Epithelial cell of esophagus (primary cell): ENCODE data around the gene CD200R1L.
A peak's percentile ranks its signal among the peaks of the same experiment; 100 is the strongest.

Experiments used
- DNase-seq: peaks from one replicate; pipeline ENCODE4 v3.0.0; 2010; ENCODE audit warnings: low read depth
- H3K4me3 ChIP-seq: 2 replicates; pipeline ENCODE4 v1.5.1; 2011; ENCODE audit warnings: mild to moderate bottlenecking, low read length, control low read depth
- TF ChIP-seq, protein P1 (sequence below): IDR thresholded peaks from 2 replicates; pipeline ENCODE4 v1.5.1; 2011; ENCODE audit warnings: low read depth, mild to moderate bottlenecking, low read length, control low read depth, inconsistent platforms; ENCODE audit not compliant: insufficient read depth; ENCODE audit errors: missing control alignments

CD200R1L gene

DNA sequence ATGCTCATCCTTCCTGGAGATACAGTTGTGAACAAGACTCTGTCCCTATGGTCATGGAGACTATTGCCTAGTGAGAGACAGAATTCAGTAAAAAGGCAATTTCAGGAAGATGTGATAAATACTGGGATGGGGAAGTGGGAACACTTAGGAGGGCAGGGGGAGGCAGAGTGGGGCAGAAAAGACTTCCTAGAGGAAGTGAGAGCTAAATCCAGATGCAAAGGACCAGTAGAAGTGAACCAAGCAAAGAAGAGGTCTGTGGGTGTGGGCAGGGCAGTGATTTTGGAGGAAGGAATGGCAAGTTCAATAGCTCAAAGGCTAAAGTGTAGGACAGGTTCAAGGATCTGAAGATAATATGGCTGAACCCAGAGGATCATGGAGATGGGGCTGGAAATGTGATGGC is 68.9 kb downstream of the CD200R1L start:
- H3K4me3 ChIP-seq, result no peak overlapping the region
- TF ChIP-seq, protein P1, sequence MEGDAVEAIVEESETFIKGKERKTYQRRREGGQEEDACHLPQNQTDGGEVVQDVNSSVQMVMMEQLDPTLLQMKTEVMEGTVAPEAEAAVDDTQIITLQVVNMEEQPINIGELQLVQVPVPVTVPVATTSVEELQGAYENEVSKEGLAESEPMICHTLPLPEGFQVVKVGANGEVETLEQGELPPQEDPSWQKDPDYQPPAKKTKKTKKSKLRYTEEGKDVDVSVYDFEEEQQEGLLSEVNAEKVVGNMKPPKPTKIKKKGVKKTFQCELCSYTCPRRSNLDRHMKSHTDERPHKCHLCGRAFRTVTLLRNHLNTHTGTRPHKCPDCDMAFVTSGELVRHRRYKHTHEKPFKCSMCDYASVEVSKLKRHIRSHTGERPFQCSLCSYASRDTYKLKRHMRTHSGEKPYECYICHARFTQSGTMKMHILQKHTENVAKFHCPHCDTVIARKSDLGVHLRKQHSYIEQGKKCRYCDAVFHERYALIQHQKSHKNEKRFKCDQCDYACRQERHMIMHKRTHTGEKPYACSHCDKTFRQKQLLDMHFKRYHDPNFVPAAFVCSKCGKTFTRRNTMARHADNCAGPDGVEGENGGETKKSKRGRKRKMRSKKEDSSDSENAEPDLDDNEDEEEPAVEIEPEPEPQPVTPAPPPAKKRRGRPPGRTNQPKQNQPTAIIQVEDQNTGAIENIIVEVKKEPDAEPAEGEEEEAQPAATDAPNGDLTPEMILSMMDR, result no peak
- no peak for DNase-seq

DNA sequence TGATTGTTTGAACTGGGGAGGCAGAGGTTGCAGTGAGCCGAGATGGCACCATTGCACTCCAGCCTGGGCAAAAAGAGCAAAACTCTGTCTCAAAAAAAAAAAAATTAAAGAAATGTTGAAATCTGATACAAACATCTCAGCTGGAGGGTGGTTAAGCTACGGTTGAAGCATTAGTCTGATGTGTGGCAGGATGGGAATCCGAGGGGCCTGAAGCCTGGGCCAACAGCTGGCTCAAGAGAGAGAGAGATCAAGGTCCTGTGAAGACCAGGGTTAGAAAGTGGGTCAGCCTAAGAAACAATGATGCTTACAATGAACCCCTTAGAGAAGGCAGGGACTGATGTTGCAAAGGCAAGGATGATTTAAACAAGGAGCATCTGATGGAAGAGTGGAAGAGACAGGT is 69.8 kb downstream of the CD200R1L start:
- no peak overlapping the region for H3K4me3 ChIP-seq
- TF ChIP-seq, protein P1, result no peak
- no peak for DNase-seq

DNA sequence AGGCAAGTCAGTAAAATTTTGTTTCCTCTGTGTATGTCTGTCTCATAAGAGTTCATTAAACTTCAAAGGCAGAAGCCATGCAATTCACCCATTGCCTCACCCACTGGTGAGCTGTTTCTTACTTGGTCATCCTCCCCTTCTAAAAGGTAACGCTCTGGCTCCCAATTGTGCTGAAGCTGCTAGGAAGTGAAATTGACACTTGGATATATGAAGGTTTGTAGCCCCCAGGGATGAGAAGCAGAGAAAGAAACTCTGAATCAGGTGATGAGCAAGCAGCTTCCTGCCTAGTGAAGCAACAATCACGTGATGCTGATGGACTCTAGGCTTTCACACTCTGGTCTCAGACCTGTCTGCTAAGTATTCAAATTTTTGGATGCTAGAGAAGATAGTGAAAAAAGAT is 70.7 kb downstream of the CD200R1L start:
- peak; percentile 98 for DNase-seq
- TF ChIP-seq, protein P1, result no peak
- no peak overlapping the region for H3K4me3 ChIP-seq

DNA sequence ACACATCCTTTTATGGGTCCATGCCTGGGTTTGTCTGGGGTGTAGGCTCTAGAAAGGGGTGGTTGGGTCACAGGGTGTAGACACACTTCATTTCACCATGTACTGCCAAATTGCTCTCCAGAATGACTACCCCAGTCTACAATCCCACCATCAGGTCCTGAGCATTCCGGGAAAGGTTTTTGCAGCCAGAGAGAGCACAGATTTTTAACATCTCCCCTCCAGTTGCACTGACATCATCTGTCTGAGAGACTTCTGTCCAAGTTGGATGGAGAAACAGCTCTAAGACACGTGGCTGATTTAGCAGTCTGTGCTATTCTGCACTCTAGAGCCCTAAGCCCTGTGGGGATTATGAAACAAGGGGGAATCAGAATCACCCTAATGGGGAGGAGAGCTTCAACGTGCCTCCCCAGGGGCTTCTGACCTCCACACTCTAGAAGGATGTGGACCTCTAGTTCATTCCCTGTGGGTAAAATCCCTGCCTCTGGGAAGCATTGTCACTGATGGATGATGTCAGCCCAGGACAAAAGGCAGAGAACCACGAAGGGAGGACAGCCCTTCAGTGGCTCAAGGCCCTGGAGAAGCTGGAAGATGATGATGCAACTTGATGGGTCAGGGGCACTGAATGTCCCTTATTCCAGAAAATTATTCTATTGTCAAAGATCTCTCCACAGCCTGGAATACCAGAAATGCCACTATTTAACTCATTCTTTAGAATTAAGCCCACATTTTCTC is 71.5 kb downstream of the CD200R1L start:
- no peak for DNase-seq
- H3K4me3 ChIP-seq, result no peak overlapping the region
- TF ChIP-seq, protein P1, result no peak

DNA sequence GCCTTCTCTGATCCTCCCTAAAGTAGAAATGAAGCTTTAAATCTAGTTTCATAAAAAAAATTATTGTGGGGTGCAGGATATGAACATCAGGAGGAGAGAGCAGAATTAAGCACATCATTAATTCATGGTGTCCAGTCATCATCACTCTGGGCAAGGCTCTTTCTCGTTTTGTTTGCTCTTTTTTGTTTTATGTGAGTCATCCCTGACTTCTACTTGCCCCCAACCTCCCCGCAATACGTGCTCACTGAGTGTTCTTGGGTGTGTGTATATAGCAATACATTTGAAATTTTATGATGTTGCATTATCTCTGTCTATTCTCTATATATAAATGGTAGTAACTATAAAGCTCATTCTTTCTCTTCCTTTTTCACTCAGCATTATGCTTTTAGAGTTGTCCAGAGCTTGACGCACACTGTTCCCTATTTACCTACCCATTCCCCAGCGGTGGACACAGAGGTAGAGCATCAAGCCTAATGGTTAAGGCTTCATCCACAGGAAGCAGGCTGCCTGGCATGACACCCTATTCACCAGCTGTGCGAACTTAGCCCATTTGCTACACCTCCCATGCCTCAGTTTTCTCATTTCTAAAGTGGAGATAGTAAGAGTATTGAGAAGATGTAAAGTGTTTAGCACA is 72.3 kb downstream of the CD200R1L start:
- peak; percentile 86 for DNase-seq
- TF ChIP-seq, protein P1, result no peak
- no peak overlapping the region for H3K4me3 ChIP-seq

DNA sequence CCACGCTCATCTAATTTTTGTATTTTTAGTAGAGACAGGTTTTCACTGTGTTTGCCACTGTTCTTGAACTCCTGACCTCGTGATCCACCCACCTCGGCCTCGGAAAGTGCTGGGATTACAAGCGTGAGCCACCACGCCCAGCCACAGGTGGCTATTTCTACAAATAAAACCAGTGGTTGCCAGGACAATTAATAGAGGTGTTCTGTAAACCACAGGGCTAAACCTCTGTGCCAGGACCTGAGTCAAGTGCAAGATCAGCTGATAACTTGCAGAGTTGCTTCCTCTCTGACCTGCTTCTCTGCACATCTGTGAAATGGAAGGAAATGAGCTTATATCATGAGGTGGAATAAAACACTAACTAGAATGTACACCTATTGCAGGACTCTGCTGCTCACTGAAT is 72.8 kb downstream of the CD200R1L start:
- TF ChIP-seq, protein P1, result no peak
- H3K4me3 ChIP-seq, result no peak overlapping the region
- DNase-seq, result peak; percentile 72

DNA sequence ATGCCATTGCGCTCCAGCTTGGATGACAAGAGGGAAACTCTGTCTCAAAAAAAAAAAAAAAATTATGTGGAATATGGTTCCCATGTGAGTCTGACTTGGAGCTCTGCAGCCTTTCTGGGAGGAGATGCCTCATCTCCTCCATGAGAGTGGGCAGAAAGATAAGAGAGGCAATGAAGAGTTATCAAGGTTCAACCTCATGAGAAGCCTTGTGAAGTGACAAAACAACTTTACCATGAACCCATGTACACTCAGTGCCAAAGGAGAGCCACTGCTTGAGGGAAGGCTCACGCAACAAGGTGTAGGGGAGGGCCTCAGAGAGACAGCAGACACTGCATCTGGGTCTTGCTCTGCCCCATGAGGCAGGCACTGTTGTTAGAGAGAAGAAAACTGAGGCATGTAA is 75.7 kb downstream of the CD200R1L start:
- DNase-seq, result no peak
- TF ChIP-seq, protein P1, result no peak
- no peak overlapping the region for H3K4me3 ChIP-seq
